Activated CD8-positive, alpha-beta memory T cell treated with anti-CD3 and anti-CD28 coated beads for 1 hour (primary cell): Measurements from ENCODE around the gene IWS1.
"Not testable (repeated sequence)": the region's sequence is repeated elsewhere in the genome, so short reads cannot be mapped to it uniquely, and the experiment has no call there.

Experiments
- DNase-seq, 2 donors: peaks; one replicate each; pipeline ENCODE4 v3.0.0-alpha.2; 2020; ENCODE audit warnings: low read depth in 1 of 2; ENCODE audit errors: extremely low read depth in 1 of 2

The IWS1 gene

DNA sequence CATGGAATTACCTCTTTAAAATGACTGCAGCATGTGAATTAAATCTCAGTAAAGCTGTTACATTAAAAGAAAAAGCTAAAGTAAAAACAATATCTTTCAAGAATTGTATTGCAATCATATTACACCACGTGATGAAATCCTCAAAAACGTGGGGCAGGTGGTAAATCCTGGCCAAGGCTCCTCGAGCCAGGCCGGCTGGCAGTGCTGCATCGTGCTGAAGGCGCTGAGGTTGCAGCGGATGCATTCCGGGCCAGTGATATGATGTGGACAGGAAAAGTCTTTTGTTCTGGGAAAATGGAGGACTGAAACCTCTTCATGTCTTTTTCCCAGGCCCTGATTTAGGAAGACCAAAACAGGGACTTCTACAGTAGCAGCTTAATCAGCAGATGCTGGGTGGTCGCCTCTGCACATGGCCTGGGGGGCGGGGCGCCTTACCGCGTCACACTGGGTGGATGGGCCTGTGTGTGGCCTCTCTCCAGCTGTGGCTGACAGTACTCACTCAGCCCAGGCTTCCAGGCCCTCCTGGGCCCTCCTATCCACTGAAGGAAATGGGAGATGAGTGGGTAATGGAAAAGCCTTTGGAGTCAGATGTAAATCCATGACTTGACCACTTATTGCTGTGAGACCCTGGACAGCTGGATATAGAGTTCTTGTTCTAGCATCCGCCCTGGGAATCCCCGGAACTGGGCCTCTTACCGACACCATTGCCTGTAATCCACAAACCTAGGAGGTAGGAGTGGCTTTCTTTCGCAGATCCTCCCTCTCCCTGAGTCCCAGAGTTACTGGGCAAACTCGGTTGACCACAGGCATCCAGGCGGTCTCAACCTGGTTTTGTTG lies 62.9 kb downstream of the IWS1 start:
- no peak for DNase-seq

DNA sequence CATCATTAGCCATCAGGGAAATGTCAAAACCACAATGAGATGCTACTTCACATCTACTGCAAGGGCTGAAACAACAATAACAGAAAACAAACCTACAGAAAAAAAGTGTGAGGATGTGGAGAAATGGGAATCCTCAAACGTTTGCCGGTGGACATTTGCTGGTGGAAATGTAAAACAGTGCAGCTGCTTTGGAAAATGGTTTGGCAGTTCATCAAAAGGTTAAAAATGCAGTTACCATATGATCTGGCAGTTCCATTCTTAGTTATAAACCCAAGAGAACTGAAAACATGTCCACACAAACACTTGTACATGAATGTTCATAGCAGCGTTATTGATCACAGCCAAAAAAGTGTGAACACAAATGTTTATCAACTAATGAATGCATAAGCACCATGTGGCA lies 63.8 kb downstream of the IWS1 start:
- DNase-seq: no peak

DNA sequence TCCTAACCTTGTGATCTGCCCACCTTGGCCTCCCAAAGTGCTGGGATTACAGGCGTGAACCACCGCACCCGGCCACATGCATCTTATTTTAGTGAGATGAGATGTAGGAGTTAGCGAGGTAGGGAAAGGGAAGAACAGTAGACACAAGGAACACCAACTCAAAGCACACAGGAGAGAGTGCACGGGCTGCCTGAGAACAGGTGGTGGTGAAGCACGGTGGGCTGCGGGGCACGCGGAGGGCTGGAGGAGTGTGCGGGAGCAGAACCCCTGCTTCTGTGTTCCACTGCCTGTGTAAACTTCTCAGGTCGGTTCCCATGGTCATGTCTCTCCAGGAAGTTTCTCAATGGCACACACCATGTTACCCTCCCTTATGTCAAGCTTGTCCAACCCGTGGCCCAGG lies 69.3 kb downstream of the IWS1 start:
- no peak for DNase-seq

DNA sequence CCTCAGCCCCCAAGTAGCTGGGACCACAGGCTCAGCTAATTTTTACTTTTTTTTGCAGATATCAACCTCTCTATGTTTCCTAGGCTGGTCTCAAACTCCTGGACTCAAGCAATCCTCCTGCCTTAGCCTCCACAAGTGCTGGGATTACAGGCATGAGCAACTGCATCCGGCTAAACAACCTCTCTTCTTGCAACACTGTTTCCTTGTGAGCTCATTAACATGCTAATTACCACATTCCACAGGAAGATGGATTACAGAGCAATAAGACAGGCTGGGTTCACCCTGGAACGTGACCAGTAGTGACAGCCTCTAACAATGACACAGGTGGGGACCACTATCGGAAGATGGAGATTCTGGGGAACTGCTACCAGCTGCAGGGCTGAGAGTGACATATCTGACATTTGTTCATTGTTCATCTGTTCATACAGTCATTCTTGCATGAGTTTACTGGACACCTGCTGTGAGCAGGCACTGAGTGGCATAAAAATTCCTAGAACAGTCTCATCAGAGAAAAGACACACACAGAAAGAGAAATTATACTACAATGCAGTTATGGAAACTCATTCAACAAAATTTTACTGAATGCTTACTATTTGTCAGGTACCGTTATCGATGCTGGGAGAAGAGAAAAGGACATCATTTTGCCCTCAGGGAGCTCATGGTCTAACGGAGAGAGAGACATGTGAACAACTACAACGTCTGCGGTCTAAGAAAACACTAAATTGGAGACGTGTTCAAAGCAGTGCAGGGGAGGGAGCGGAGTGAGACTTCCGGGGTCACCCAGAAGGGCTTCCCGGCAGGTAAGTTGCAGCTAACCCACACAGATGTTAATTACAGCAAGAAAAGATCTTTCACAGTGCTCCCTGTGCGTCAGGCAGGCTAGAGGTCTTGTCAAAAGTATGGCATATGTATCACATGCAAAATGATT lies 70.5 kb downstream of the IWS1 start:
- DNase-seq: no peak

DNA sequence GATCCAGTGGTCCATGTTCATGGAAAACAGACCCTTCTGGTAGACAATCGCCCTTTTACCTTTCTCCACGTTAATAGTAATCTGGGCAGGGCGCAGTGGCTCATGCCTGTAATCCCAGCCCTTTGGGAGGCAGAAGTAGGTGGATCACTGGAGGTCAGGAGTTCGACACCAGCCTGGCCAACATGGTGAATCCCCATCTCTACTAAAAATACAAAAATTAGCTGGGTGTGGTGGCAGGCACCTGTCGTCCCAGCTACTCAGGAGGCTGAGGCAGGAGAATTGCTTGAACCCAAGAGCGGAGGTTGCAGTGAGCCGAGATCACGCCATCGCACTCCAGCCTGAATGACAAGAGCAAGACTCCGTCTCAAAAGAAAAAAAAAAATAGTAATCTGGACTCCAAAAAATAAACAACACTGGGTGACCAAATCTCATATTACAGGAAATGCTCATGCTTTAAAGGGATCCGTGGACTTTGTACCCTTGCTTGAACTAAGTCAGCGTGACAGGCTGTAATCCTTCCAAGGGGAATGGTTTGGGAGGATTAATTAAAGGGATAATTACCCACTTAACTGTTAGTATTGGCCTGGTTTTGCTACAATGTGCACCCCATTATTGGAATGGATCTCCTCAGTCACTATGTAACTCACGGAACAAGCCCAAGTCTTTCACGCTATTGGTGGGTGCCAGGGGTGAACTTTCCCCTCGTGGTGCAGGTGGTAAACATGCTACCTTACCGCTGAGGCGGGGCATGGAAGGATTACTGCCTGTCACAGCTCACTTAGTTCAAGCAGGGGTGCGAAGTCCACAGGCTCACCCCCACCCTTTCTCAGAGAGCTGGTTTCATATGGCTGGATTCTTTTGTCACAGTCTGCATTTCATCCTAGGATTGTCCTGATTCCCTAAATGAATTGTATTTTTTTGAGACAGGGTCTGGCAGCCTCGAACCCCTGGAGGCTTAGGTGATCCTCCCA lies 71.4 kb downstream of the IWS1 start:
- no peak for DNase-seq

DNA sequence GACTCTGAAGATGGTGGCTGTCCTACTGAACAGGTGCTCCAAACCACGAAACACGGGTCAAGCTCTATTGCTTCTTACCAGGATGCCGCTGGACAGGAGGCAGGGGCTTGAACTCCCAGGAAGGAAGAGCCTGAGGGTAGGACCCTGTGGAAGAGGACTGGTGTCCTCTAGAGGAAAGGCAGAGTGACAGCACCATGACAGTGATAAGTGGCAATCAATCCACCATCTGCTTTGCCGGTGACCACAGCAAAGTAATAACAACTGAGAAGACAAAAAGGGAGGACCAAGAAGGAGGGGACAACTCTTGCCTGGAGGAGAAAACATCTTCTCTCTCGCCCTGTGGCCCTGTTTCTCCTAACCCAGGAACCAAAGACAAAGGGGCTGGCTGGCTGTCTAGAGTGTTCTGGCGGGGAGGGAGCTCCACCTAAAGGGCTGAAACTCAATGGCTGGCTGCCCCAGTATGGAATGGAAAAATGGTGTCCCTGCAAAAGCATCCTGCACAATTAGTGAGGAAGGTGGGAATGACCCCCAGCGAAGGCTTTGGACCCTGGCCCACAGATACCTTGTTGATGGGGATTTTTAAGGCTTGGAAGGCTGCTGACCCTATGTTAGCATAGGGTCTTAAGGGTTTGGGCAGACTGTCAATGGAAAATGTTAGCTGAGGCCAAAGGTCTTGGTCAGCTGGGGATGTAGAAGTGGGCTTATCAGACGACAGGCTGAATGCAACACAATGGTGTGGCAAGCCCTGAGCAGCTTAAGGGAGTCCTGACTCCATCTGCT lies 72.7 kb downstream of the IWS1 start:
- no peak for DNase-seq

DNA sequence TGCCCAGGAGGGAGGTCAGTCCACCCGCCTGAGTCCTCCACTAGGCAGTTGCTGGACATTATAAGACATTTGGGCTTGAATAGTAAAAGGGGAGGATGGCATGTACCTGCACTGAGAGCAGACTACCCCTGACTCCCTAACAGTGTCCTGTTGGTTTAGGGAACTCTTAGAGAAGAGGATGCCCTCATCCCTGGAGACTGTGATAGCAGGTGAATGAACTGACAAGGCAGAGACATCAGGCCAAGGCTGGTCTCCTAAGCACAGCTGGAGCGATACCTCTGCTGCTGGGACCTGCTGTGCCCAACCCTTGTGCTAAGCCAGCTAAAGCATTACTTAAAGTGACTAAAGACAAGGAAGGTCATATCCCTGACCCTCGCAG lies 73.3 kb downstream of the IWS1 start:
- DNase-seq: no peak

DNA sequence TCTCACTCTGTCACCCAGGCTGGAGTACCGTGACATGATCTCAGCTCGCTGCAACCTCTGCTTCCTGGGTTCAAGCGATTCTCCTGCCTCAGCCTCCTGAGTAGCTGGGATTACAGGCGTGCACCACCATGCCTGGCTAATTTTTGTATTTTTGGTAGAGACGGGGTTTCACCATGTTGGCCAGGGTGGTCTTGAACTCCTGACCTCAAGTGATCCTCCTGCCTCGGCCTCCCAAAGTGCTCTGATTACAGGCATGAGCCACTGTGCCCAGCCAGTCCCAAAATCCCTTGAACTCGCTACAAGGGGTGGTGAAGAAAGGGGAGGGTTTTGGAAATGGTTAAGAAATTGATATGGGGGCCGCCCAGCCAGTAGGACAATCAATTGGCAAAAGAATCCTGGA lies 73.9 kb downstream of the IWS1 start:
- not testable (repeated sequence) for DNase-seq

DNA sequence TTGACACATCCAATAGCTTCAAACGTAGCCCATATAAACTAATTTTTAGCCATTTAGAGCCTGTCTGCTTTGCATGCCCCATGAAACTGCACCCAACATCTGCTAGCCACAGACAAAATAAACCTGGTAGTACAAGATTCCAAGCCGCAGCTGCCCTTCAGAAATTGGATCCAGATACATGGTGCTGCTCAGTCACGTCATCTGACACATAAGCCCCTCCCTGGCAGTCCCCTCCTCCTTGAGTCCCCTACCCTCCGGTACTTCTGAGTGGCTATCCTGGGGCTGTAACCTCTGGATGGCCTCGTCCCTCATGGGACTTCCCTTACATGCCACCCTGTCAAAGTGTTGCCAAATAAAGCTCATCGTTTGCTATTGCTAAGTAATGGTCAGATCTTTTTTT lies 74.3 kb downstream of the IWS1 start:
- DNase-seq: no peak

DNA sequence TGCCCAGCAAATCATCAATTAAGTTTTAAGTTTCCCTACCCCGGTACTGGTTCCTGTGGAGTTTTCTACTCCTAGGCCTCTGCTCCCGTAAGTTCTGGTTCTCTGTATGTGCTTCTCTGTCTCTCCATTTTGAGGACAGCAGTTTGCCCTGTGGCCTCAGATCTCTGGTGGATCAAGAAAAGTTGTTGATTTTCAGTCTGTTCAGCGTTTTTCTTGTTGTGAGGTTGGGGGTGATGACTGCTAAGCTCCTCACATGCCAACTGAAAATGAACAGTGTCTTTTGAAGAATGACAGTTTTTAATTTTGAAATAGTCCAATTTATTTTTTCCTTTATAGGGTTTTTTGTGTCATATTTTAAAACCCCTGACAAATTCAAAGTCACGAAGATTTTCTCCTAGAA lies 76.4 kb downstream of the IWS1 start:
- no peak for DNase-seq

DNA sequence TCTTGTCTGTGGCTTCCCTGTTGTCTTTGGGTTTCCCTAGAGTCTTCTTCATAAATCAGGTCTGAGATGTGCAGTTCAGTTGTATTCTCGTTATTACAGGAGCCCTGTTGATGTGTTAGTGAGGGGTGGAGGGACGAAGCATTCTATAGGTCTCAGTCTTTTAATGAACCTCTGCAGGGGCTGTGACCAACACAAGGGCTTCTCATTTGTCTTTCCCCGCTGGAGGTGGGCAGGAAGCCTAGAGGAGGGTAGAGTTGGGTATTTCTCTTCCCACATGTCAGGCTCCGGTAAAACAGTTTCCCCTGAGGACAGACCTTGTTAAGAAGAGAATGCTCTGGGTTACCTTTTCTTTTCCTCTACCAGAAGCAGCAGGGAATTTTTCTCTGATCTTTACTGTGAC lies 76.9 kb downstream of the IWS1 start:
- no peak for DNase-seq

DNA sequence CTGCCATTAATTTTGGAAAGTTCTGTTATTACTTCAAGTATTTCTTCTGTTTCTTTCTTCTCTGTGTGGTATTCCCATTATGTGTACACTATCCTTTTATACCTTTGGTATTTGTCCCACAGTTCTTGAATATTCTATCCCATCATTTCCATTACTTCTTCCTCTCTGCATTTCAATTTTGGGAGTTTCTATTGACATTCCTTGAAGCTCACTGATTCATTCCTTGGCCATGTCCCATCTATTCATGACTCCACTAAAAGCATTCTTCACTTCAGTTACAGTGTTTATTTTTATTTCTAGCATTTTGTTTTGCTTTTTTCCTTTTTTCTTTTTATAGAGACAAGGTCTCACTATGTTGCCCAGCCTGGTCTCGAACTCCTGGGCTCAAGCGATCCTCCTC lies 77.8 kb downstream of the IWS1 start:
- no peak for DNase-seq

DNA sequence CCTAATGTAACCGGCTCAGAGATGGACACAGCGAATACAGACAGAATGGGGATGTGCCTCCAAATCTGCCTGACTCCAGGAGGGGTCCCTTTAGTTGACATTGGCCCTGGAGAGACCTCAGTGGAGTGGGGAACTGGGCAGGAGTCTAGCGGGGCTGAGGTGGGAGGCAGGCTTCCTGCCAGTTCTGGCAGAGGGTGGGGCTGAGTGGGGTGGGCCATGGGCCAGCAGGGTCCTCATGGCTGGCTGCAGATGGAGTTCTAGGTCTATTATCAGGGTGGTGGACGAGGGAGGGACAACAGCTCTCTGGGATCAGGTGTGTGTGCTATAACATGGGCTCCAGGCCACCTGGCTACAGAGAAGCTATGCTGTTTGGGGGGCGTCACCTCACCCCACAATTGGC lies 86.9 kb downstream of the IWS1 start:
- DNase-seq: no peak

DNA sequence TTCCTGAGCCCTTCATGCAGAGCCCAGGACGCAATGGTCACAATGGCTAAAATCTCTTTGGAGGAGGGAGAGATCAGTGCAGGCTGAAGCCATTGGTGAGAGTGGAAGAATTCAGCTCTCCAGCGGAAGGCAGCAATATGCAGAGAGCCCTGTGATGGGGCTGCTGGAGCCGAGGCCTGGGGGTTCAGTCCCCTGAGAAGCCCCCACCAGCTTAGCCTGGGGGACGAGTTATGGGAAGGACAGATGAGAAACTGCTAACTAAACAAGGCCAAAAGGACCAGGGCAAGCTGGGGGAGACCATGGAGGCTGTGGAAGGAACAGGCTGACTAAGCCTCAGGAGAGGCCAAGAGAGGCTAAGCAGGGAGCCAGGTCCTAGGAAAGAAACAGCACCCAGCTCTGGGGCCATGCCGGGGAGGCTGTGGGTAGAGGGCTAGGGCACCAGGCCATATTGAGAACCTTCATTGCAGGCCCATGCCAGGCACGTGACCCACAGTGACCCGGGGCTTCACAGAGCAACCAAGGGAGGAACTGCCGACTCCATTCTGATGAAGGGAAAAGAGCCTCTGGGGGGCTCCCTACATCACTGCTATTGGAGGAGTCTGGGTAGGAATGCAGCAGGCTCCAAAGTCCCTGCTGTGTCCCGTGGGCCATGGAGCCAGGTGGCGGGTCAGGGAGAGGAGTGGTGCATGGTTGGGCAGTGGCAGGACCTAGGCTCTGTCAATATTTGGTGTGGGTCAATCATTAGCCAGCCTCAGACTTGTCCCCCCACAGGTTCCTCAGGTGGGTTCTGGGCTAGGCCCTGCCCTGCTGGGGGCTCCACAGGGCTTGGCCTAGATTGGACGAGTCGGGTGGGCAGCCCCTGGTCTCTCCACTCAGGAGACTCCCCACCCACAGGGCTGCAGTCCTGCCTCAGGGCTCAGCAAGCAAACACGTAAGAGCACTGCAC lies 88.2 kb downstream of the IWS1 start:
- DNase-seq: no peak

DNA sequence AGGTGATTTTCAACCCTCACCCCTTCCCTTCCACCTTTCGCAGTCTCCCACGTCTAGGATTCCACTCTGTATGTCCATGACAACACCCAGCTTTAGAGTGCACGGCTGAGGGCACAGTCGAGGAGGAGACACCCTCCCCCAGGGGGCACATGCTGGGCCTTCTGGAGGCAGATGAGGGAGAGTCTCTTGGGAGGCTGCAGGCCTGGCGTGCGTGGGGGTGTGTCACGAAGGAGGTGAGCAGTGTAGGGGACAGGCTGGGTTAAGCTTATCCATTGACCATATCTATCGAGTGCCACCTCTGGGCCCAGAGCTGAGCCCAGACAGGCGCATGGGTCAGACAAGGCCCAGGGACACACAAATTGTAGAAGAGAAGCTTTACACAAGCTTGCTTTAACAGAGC lies 89.2 kb downstream of the IWS1 start:
- DNase-seq: no peak

DNA sequence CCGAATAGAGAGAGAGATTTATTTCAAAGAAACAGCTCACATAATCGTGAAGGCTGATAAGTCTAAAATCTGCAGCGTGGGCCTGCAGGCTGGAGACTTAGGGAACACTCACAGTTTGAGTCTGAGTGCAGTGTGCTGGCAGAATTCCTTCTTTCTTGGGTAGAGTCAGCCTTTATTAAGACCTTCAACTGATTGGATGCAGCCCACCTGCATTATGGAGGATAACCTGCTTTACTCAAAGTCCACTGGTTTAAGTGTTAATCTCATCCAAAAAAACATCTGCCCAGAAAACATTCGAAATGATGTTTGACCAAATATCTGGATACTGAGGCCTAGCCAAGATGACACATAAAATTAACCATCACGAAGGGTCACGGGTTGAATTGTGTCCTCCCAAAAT lies 91.8 kb downstream of the IWS1 start:
- no peak for DNase-seq

DNA sequence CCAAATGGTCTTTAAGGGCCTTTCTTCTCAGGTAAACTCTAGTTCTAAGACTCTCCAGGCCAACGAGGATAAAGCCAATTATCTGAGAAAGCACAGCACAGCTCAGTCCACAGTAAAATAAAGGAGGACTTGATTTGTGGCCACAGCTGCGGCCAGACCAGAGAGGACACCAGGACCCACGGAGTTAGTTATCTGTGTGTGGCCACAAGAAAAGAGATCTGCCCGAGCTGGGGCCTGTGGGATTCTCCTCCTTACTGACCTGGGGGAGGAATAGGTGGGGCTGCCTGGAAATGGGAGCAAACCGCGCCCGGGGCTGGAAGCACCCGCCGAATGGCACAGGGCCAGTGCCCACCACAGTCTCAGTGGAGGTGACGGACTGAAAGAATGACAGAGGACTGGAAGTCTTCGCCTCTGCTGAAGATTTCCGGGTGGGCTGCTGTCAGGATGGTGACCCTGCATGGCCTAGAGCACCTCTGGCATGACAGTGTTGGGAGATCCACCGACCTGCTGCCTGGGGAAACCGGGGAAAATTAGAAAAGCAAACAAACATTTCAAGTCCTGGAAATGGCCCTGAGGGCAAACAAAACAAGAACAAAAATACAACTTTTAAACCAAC lies 94.8 kb downstream of the IWS1 start:
- DNase-seq: no peak
